GM12874 (cell line): Measurements from ENCODE around the gene TNNI2.
A peak's percentile ranks its signal among the peaks of the same experiment; 100 is the strongest.

Experiments
- TF ChIP-seq, protein P1 (sequence below): IDR thresholded peaks from 2 replicates; pipeline ENCODE4 v1.5.1; 2011; ENCODE audit warnings: low read depth, mild to moderate bottlenecking, control low read depth, low read length, moderate library complexity; ENCODE audit not compliant: insufficient read depth

The TNNI2 gene

DNA sequence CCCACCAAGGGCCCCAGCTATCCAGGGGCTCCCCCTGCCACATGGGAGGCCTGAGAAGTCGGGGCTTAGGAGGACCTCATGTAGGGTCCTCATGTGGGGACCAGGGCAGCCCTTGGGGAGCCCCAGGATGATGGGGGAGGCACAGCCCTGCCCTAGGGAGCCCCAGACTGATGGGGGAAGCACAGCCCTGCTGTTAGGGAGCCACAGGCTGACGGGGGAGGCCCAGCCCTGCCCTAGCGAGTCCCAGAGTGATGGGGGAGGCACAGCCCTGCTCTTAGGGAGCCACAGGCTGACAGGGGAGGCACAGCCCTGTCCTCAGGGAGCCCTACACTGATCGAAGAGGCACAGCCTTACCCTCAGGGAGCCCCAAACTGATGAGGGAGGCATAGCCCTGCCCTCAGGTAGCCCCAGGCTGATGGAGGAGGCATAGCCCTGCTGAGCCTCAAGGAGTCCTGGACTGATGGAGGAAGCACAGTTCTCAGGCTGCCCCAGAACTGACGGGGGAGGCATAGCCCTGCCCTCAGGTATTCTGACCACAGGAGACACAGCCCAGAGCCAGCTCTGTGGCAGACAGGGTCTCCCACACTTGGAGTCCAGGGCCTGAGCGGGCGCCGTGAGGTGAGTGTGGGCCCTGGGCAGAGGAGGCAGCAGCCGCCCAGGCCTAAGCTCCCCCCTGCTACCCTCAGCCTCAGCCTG lies 42.1 kb downstream of the TNNI2 start:
- TF ChIP-seq, protein P1, sequence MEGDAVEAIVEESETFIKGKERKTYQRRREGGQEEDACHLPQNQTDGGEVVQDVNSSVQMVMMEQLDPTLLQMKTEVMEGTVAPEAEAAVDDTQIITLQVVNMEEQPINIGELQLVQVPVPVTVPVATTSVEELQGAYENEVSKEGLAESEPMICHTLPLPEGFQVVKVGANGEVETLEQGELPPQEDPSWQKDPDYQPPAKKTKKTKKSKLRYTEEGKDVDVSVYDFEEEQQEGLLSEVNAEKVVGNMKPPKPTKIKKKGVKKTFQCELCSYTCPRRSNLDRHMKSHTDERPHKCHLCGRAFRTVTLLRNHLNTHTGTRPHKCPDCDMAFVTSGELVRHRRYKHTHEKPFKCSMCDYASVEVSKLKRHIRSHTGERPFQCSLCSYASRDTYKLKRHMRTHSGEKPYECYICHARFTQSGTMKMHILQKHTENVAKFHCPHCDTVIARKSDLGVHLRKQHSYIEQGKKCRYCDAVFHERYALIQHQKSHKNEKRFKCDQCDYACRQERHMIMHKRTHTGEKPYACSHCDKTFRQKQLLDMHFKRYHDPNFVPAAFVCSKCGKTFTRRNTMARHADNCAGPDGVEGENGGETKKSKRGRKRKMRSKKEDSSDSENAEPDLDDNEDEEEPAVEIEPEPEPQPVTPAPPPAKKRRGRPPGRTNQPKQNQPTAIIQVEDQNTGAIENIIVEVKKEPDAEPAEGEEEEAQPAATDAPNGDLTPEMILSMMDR, result no peak

DNA sequence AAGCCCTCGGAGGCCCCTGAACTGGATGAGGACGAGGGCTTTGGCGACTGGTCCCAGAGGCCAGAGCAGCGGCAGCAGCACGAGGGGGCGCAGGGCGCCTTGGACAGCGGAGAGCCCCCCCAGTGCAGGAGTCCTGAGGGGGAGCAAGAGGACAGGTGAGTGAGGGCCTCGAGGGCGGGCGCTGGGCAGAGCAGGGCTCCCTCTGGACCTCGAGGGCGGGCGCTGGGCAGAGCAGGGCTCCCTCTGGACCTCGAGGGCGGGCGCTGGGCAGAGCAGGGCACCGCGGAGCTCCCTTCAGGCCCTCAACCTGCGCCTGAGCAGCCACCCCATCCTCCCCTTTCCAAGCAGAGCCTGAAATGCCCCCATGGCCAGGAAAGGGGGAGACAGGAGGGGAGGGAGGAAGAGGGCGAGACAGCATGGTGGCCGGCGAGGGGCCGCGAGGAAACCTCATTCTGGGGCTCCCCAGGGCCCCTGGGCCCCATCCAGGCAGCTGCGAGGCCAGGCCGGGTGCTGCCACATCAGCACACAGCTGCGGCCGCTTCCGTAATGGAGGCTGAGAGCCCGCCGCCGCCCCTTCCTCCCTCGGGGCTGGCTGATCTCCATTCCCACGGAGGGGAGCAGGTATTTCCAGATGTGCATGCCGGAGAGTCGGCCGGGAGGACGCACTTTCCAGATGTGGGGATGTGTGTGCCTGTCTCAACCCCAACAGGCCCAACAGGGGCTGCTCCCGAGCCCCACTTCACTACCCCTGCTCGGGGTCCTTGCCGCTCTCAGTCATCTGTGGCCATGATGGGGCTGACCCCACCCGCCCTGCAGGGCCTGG lies 42.9 kb downstream of the TNNI2 start:
- TF ChIP-seq, protein P1, result no peak

DNA sequence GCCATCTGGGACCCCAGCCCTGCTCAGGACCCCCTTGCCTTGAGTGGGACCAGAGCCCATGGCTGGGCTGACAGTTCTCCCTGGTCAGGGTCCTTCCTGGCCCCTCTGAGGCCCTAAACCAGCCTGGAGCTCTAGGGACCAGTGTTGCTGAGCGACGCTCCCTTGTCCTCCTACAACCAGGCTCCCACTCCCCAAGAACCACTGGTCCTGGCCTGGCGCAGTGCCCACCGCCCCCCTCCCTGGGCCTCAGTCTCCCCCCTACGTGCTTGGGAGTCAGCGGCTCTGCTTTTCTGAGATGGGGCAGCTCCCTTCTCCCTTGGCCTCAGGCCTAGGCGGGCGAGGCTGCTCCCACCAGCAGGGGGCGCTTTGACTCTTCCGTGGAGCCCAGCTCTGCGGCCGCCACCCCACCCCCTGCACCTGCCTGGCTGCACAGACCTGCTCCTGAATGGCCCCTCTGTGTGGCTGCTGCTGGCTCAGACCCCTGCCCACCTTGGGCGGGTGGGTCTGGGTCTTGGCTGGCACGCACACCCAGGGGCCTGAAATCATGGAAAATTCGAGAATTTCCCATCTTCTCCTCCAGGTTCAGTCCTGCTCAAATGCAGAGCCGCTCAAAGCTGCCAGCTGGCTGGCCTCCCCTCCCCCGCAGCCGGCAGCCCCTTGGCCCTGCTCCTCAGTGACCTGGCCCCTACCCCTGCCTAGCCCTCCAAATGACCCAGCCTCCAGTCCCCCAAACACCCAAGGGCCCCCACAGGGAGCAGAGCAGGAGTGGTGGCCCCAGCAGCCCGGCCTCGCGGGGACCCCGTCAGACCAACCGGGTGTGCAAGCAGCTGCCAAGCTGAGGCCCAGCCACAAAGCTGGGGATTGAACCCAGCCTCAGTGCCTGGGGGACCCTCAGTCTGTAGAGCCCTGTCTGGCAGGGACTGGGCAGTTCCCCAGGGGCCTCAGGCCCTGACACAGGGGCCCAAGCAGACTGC lies 43.8 kb downstream of the TNNI2 start:
- TF ChIP-seq, protein P1, result peak; percentile 95

DNA sequence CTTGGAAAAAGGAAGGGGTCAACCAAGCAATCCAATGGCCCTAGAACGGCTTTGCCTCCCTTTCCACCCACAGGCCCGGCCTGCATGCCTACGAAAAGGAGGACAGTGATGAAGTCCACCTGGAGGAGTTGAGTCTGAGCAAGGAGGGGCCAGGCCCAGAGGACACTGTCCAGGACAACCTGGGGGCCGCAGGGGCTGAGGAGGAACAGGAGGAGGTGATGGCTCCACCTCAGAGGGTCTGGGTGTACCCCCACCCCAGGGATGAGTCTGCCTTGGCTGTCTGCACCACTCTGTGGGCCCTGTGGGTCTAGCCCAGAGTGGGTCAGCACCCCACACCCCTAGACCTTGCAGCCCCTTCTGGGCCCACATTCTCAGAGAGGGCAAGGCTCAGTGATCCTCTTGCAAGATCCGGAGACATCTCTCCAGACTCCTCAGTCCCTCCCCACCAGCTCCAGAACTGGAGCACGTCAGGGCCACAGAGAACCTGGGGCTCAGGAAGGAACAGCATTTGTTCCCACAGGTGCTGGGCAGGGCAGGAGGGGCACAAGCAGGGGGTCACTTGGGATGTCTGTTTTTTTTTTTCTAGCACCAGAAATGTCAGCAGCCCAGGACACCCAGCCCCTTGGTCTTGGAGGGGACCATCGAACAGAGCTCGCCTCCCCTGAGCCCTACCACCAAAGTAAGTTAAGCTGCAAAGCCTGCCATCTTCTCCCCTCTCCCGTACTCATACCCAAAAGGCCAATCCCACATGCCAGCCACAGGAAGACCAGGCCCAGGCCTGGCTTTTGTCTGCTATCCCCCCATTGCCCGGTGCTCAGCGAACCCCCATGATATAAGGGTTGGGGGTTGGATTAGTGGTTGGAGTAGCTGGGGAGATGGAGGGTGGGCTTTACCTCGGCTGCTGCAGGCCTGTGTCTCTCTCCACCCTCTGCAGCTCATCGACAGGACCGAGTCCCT lies 44.8 kb downstream of the TNNI2 start:
- TF ChIP-seq, protein P1, result no peak

DNA sequence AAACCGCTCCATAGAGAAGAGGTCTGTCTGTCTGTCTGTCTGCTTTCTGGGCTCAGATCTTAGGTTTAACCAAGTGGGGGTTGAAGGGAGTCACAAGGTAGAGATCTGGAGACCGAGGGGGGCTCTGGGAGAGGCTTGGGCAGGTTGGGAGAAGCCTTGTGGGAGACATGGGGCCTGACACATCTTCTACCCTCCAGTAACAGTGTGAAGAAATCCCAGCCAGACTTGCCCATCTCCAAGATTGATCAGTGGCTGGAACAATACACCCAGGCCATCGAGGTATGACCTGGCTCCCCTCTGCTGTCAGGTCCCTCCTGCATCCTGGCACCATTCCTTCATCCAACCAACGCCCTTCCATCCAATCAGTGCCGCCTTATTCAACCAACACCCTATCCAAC lies 45.5 kb downstream of the TNNI2 start:
- TF ChIP-seq, protein P1, result no peak

DNA sequence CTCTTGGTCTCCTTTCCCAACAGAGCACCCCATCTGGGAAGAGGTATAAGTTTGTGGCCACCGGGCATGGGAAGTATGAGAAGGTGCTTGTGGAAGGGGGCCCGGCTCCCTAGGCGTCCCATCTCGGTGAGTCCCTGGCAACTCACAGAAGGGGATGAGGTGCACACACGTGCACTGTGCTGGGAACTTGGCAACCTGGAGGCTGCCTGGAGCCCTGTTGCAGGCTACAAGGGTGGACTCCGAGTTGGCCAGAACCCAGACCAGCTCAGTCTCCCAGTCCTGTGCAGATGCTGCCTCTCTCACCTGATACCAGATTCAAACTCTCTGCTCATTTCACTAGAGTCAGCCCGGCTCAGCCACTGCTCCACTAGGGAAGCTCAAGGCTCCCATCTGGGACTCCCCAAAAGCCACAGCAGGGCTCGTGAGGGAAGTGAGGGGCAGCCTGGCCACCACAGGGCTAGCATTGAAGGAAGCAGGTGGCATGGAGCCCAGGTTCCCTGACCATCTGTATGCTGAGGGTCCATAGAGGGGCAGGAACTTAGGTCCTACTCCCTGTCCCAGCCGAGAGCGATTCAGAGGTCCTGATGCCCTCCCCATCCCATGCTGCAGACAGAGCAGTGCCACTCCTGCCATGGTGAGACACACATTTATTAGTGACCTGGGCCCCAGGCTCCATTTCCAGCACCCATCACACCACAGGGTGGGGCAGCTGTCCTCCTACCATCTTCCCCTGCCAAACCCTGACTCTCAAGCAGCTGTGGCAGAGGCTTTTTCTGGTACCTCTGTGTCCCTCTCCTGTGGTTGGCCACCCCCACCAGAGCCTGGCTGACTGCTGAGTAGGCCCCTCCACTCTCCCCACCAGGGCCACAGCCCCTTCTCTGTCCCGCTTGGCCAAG lies 48.9 kb downstream of the TNNI2 start:
- TF ChIP-seq, protein P1, result no peak
